Right forelimb (tissue), 1 donor: ENCODE measurements around the gene NACC1.
"Not testable (repeated sequence)": the region's sequence is repeated elsewhere in the genome, so short reads cannot be mapped to it uniquely, and the experiment has no call there.

Source experiments
- DNase-seq: peaks from one replicate; pipeline ENCODE4 v3.0.0-alpha.2; 2018

Gene NACC1

DNA sequence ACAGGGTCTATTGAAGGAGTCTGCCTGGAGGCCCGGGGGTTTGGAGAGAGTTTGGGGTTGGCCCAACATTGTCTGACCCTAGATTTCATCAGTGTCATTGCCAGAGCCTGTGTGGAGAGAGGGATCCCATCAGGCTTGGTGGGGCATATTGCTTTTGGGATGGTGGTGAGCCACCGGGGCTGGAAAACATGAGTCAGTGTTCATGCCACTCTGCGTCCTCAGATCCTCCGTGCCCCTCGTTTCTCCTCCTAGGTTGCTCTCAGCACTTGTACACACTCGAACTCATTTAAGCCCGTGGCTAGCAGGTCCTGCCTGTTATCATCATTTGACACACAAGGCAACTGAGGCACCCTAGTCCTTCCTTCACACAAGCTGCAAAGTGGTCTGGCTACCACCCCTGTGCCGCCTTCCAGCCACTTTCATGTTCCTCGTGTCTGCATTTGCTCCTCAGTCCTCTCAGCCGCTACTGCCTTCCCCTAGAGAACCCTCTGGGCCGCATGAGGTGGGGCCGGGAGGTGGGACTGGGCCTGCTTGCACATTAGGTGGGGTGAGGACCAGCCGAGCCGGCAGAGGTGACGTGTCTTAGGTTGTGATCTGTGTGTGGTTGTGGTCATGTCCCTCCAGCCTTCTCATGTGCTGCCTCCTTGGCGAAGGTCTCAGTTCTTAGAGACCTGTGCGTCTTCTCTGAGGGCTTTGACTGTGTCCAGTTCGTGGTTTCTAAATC is 3.6 kb downstream of the NACC1 start:
- DNase-seq, result no peak

DNA sequence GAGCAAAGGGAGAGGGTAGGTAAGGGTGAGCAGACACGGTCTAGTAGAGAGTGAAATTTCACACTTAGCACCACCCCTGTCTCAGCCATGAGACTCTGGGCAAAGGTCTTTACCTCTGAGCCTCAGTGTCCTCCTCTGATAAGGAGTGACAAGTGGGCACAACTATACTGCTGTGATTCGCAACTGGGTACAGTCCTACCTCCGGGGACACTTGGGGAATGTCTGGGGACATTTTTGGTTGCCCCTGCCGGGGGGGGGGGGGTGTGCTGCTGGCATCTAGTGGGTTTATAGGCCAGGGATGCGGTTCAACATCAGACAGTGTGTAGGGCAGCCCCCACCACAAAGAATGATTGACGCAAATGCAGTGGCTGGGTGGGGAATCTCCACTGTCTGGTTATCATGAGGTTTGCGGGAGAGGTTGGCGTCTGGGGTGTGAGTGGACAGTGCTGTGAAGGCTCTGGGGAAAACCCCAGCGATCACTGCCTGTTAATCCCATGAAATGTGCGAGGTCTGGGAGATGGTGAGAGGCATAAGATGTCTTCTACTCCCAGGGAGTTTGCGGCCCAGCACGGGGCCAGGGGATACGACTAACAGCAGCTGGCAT is 4.3 kb downstream of the NACC1 start:
- no peak for DNase-seq

DNA sequence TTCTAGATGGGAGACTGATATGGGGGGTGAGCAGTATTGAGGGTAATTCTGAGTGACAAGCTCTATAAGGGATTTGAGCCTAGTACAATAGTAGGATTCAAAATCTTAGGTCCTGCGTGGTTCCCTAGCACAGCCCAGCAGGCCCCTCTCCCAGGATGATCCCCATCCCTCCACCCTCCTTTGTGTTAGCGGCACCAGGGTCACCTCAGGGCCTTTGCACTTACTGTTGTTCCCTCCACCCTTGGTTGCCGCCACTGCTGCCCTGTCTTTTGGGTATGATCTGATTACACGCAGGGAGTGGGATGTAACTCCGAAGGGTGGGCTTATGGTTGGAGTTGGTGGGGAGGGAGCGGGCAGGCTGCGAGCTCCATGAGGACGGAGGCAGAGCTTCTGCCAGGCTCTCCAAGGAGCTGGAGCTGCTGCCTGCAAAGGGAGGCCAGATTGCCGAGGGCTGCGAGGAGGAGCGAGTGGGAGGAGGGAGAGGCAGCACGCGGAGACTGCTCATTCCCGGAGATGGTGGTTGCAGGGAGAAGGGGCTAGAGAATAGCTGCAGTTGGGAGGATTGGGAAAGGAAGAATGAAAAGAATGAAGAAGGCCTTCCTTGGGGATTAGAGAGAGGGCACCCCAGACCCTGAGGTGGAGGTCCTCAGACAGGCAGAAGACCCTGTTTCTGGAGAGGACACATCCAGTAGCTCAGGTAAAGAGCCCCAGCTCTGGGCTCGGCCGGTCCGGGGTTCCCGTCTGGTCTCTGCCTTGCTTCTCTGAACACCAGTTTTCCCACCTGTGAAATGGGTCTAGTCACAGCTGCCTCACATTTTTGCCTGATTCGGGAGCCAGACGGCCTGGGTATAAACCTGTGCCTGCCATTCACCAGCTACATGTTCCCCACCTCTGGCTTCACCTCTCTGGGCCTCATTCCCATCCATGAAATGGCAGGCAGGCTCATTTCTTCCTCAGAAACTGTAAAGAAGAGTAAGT is 5.2 kb downstream of the NACC1 start:
- no peak for DNase-seq

DNA sequence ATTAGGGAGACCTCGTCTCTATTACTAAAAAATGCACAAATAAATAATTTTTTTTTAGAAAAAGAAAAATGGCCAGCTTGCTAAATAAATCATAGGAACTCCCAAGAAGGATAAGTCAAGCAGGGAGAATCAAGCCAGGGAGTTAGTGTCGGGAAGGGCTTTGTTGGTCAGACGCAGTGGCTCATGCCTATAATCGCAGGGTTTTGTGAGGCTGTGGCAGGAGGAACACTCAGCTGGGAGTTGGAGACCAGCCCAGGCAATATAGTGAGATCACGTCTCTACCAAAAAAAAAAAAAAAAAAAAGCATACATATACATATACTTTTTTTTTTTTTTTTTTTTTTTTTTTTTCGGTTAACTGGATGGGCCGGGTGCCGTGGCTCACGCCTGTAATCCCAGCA is 9.0 kb downstream of the NACC1 start:
- DNase-seq, result no peak

DNA sequence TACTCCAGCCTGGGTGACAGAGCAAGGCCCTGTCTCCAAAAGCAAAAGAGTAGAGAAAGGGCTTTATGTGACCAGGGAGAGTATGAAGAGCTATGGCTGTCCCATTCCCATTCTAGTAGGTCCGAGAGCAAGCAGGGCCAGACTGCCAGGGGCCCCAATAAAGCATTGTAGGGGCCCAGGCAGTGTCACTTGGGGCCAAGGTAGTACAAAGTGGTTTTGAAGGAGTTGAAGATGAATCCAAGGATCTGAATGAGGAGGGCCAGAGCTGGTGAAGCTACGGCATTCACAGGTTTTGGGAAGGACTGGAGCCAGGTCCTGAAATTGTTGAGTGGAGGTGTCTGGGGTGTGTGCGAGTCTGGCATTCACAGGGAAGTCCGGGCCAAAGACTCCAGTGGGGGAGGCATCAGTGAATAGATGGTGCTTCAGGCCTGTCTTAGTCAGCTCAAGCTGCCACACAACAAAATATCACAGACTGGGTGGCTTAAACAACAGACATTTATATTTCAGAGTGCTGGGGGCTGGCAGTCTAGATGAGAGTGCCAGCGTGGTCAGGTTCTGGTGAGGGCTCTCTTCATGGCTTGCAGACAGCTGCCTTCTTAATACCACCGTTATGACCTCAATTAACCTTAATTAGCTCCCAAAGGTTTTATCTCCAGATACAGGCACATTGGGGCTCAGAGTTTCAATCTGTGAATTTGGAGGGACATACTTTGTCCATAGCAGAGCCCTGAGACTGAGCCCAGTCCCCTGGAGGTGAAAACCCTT is 9.9 kb downstream of the NACC1 start:
- no peak for DNase-seq

DNA sequence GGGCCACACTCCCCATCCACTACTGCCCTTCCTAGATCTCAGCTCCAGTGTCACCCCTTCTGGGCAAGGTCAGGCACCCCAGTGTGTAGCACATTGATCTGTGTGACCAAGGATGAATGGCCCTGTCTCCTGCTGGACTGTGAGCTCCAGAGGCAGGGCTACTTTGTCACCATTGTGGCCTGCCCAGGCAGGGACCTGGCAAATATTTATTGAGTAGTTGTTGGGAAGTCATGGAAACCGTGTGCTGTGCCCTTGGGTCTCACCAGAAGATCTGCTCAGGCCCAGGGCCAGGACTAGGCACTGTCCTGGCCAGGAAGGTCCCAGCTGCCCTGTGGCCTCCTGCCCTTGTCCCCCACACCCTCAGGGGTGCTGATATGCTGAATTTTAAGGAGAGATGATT is 10.5 kb downstream of the NACC1 start:
- no peak for DNase-seq

DNA sequence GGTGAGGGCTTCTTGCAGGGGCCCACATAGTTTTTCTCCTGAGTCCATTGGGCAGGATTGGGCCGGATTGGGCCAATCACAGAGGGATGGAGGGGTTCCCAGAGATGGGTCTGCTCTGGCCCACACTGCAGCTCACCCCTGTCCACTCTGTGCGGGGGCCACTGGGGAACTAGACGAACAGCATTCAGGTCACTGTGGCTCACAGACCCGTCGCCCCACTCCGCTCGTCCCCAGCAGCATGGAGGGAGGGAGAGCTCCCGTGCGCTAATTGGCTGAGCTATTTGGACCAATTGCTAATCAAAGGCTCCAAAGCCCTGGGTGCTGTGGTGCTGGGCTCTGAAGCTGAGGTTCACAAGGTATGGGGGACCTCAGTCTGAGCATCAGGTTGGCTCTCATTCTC is 11.3 kb downstream of the NACC1 start:
- DNase-seq, result no peak

DNA sequence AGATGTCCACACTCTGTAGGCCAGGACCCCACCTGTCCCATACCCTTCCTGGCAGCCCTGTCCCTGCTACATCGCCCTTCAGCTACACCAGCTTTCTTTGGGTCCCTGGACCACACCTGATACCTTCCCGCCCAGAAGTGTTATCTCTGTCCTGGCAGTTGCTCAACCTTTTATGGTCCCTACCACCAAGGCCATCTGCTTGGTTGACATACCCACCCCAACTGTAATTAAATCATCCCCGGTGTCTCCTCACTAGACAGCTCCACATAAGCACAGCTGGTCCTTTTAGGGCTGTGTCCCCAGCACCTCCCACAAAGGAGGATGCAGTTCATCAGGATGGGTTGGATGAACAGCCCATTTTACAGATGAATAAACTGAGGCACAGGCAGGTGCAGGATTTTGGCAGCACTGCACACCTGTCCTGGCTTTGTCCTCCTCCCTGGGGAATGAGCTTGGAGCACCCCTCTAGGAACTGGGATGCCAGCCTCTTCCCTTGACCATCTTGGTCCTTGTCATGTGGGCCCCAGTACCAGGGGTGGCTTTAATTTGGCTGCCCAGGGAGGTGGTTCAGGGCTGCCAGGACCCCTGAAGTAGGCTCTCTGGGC is 12.9 kb downstream of the NACC1 start:
- no peak for DNase-seq

DNA sequence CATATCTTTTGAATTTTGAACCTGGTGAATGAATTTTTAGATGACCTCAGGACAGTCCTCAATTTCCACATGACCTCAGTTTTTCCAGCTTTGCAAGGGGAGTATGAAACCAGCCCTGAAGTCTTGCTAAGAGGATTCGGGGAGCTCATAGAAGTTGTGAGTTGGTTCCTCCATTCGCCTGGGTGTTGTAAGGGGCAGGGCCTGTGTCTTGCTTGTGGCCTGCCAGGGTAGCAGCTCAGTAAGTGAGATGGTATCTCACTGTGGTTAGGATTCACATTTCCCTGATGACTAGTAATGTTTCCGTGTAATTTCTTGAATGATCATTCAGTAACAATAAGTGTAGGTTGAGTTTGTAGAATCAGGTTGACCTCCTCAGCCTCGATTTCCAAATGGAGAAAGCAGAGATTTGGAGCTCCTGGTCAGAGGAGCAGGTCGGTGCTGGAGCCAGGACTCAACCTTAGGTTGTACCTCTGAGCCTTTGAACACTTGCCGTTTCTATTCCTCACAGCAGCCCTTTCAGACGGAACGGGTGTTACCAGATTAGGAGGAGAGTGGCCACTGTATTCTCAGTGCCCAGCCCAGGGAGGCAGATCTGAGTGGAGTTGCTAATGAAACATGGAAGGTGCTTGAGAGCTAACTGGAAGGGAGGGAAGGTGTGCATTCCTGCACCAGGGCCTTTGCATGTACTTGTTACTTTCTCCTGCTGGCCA is 14.6 kb downstream of the NACC1 start:
- no peak for DNase-seq

DNA sequence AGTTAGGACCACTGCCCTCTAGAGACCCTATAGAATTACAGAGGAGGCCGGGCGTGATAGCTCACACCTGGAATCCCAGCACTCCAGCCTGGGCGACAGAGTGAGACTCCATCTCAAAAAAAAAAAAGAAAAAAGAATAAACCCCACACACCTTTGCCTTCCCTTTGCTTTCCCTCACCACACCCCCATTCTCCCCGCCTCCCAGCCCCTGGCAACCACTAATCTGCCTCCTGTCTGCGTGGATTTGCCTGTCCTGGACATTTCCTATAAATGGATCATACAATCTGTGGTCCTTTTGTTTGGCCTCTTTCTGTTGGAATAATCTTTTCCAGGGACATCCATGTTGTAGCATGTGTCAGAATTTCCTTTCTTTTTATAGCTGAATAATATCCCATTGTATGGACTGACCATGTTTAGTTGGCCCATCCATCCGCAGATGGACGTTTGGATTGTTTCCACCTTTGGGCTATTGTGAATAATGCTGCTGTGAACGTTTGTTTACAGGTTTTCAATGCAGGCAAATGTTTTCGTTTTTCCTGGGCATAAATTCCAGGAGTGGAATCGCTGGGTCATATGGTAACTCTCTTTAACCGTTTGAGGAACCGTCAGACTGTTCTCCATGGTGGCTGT is 15.3 kb downstream of the NACC1 start:
- no peak for DNase-seq

DNA sequence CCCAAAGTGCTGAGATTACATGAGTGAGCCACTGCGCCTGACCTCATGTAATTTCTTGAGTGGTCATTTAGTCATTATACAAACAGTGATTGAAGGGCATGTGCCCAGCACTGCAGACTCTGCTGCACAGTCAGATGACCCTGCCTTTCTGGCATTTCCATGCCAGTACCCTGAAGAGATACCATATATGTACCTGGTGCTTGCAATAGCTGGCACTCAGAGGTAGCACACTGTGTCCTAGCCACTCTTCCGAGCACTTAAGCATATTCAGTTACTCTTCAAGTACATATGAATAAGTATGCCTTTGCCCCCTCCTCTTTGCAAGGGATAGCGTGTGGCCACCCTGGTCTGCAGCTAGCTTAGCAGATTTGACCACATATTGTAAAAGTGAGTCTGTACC is 16.6 kb downstream of the NACC1 start:
- no peak for DNase-seq

DNA sequence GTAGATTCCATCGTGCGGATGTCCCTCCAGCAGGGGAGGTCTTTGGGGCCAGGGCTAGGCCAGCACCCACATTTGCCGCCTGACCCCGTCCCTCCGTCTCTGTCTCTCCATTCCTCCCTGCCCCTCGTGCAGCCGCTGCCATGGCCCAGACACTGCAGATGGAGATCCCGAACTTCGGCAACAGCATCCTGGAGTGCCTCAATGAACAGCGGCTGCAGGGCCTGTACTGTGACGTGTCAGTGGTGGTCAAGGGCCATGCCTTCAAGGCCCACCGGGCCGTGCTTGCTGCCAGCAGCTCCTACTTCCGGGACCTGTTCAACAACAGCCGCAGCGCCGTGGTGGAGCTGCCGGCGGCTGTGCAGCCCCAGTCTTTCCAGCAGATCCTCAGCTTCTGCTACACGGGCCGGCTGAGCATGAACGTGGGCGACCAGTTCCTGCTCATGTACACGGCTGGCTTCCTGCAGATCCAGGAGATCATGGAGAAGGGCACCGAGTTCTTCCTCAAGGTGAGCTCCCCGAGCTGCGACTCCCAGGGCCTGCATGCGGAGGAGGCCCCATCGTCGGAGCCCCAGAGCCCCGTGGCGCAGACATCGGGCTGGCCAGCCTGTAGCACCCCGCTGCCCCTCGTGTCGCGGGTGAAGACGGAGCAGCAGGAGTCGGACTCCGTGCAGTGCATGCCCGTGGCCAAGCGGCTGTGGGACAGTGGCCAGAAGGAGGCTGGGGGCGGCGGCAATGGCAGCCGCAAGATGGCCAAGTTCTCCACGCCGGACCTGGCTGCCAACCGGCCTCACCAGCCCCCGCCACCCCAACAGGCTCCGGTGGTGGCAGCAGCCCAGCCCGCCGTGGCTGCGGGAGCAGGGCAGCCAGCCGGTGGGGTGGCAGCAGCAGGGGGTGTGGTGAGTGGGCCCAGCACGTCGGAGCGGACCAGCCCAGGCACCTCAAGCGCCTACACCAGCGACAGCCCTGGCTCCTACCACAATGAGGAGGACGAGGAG is 17.3 kb downstream of the NACC1 start:
- DNase-seq, result no peak

DNA sequence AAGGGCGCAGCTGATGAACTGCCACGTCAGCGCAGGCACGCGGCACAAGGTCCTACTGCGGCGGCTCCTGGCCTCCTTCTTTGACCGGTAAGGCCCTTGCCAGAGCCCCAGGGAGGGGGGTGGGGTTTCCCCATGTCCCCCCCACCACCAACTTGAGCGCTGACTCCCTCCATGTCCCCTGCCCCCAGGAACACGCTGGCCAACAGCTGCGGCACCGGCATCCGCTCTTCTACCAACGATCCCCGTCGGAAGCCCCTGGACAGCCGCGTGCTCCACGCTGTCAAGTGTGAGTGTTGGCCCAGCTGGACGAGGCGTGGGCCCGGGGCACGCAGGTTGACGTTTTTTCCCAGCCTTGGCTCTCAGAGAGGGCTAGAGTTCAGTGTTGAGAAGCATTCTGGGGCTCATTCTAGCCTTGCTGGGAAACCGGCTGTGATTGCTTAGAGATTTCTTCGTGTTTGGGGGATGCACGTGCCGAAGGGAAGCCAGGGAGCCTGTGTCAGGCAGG is 19.3 kb downstream of the NACC1 start:
- no peak for DNase-seq

DNA sequence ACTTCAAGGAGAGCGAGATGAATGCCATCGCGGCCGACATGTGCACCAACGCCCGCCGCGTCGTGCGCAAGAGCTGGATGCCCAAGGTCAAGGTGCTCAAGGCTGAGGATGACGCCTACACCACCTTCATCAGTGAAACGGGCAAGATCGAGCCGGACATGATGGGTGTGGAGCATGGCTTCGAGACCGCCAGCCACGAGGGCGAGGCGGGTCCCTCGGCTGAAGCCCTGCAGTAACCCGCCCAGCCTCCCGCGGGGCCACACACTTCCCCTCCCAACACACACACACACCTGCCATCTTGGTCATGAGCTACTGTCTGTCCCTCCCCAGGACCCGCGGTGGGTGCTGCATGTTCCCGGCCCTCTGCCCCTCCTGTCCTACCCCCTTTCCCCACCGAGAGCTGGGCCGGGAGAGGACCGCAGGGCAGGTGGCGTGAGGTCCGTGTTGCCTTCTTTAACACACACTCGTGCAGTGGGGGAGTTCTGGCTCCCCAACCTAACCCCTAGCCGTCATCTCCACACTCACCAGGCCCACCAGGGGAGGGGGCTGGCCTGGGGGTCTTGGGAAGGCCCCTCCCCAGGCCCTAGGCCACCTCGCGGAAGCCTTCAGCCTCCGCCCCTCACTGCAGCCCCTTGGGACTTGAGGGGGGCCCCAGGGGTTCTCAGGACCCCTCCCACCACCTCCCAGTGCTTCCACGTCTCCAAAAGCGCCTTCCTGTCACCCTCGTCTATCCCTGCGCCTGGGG is 20.3 kb downstream of the NACC1 start:
- DNase-seq, result no peak

DNA sequence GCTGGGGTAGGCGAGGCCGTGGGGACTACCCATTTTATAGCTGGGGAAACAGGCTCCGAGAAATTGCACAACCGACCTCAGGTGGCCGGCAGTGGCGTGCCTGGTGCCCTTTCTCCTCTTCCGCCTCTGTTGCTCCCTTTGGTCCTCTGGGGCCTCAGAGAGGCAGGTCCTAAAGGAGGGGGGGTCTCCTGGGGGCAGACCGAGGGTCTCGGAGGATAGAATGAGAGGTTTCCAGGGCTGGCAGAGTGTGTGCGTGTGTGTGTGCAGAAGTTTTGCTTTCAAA is 20.8 kb downstream of the NACC1 start:
- no peak for DNase-seq

DNA sequence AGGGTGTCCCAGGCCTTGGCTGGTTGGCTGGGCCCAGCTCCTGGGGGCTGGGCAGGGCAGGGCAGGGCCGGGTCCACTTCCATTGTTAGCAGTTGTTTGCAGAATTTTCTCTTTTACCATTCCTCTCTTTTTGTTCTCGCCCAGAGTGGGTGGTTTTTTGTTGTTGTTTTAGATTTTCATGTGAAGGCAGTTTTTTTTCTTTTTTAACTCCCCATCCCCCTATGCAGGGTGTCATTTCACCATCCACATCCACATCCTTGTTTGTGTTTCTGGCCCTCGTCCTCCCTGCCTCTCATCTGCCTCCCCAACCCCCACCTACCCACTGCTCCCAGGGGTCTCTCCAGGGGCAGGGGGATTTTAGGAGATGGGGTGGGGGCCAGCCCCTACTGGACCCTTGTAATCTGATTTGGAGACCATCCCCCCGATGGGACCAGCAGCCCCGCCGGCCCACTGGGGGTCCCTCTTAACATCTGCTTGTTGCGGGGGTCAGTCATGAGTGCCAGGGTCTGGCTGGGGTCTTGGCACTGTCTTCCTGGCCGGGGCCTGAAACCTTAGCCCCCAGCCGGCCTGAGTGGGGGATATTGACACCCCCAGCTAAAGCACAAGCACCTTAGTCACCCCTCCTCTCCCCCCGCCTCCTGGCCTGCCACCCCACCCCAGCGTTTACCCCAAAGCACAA is 21.7 kb downstream of the NACC1 start:
- no peak for DNase-seq

DNA sequence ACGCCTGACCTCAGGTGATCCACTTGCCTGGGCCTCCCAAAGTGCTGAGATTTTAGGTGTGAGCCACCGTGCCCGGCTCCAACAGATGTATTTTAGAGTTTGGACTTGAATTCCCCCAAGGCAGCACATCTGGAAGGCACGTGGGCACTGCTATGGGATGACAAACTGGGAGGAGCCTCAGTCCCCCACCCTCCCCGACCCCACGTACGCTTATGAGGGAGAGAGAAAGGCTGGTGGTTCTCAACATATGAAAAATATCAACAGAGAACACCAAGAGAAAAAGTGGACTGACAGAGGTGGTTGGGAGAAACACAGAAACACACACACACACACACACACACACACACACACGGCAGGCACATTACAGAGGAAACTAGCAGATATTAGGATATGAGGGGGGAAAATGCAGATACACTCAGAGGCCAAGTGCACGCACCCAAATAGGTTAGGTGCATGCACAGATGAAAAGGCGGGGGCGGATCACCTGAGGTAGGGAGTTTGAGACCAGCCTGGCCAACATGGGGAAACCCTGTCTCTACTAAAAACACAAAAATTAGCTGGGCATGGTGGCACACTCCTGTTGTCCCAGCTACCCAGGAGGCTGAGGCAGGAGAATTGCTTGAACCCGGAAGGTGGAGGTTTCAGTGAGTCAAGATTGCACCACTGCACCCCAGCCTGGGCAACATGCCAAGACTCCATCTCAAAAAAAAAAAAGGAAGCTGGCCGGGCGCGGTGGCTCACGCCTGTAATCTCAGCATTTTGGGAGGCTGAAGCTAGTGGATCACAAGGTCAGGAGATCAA is 28.9 kb downstream of the NACC1 start:
- no peak for DNase-seq

DNA sequence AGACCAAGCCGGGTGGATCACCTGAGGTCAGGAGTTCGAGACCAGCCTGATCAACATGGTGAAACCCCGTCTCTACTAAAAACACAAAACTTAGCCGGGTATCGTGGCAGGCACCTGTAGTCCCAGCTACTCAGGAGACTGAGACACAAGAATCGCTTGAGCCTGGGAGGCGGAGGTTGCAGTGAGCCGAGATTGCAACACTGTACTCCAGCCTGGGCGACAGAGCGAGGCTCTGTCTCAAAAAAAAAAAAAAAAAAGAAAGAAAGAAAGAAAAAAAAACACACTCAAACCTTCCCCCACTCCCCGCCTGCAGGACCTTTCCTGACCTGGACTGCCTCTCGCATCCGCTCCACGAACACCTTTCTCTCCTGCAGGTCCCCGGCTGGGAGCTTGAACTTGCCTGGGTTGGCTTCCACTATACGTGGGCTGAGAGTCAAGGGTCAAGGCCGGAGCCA is 31.1 kb downstream of the NACC1 start:
- not testable (repeated sequence) for DNase-seq
